SK-N-SH (cell line): Measurements from ENCODE around the gene NFIA. TPM values are rescaled to one million over a fixed set of nuclear protein-coding genes. Genes with fewer than 3 reads are reported as not detected.
A peak's percentile ranks its signal among the peaks of the same experiment; 100 is the strongest.

ENCODE experiments used
- CTCF ChIA-PET: fragments of 300-600, 350-600 bp; formaldehyde crosslinking; extraction: SDS; loops from one replicate; lab custom pipeline; 2021; lab: Yijun Ruan, JAX
- POLR2A ChIA-PET: fragments of 350-600 bp; sonication (Branson Sonifier 250); formaldehyde crosslinking; extraction: SDS; loops from one replicate; lab custom pipeline; 2020; ENCODE audit warnings: antibody characterized with exemption, inconsistent platforms; lab: Yijun Ruan, JAX
- DNase-seq: peaks from one replicate; pipeline ENCODE4 v3.0.0; 2012
- H2AFZ ChIP-seq: fragments of 200-600 bp; sonication (generic); 2 replicates; pipeline ENCODE4 v1.8.1; 2016; ENCODE audit warnings: antibody characterized with exemption, mild to moderate bottlenecking, low read depth
- H3F3A ChIP-seq: fragments of 200-600 bp; sonication (generic); replicated peaks from 2 replicates; pipeline ENCODE3; 2016; ENCODE audit warnings: antibody characterized with exemption, mild to moderate bottlenecking; ENCODE audit not compliant: insufficient read depth
- H3K27ac ChIP-seq, 2 experiments: fragments of 200-500 bp in 1 of 2; fragments of 200-600 bp in 1 of 2; sonication (Bioruptor generic) in 1 of 2; sonication (generic), shearing (Covaris generic) in 1 of 2; 2 replicates each; pipeline versions ENCODE4 v1.5.1 to v1.6.1; 2014 to 2016; ENCODE audit warnings: low read depth in 2 of 2, inconsistent platforms in 1 of 2, low read length in 1 of 2, mild to moderate bottlenecking in 1 of 2, mixed read lengths in 1 of 2
- H3K27me3 ChIP-seq: fragments of 200-600 bp; sonication (generic), shearing (Covaris generic); 2 replicates; pipeline ENCODE4 v1.6.1; 2016; ENCODE audit warnings: mixed run types; ENCODE audit not compliant: insufficient read depth
- H3K36me3 ChIP-seq, 2 experiments: fragments of 200-500 bp in 1 of 2; fragments of 200-600 bp in 1 of 2; sonication (Bioruptor generic) in 1 of 2; sonication (generic) in 1 of 2; replicated peaks in 1 of 2; 2 replicates each; pipeline versions ENCODE3 to v1.5.1; 2014 to 2016; ENCODE audit warnings: low read length in 1 of 2, mild to moderate bottlenecking in 1 of 2; ENCODE audit not compliant: insufficient read depth in 2 of 2, control insufficient read depth in 1 of 2
- H3K4me1 ChIP-seq, 2 experiments: fragments of 200-500 bp in 1 of 2; fragments of 200-600 bp in 1 of 2; sonication (Bioruptor generic) in 1 of 2; sonication (generic), shearing (Covaris generic) in 1 of 2; 2 replicates each; pipeline versions ENCODE4 v1.5.1 to v1.6.1; 2014 to 2016; ENCODE audit warnings: low read depth in 1 of 2, low read length in 1 of 2, mixed run types in 1 of 2; ENCODE audit not compliant: insufficient read depth in 2 of 2, control insufficient read depth in 1 of 2
- H3K4me2 ChIP-seq: fragments of 200-600 bp; sonication (generic), shearing (Covaris generic); 2 replicates; pipeline ENCODE4 v1.6.1; 2017; ENCODE audit warnings: mixed run types
- H3K4me3 ChIP-seq, 2 experiments: fragments of 200-500 bp in 1 of 2; fragments of 200-600 bp in 1 of 2; sonication (Bioruptor generic) in 1 of 2; sonication (generic), shearing (Covaris generic) in 1 of 2; 2 replicates each; pipeline versions ENCODE4 v1.5.1 to v1.8.1; 2014 to 2016; ENCODE audit warnings: low read depth in 2 of 2, inconsistent platforms in 1 of 2, low read length in 1 of 2, mild to moderate bottlenecking in 1 of 2, mixed read lengths in 1 of 2, moderate library complexity in 1 of 2
- H3K79me2 ChIP-seq: fragments of 200-600 bp; sonication (generic); 2 replicates; pipeline ENCODE4 v1.8.1; 2017; ENCODE audit warnings: mild to moderate bottlenecking; ENCODE audit not compliant: insufficient read depth
- H3K9ac ChIP-seq: fragments of 200-600 bp; sonication (generic); 2 replicates; pipeline ENCODE4 v1.6.1; 2017; ENCODE audit warnings: mixed run types
- H3K9me2 ChIP-seq: fragments of 200-600 bp; sonication (generic); 2 replicates; pipeline ENCODE4 v1.6.1; 2017; ENCODE audit warnings: mixed run types
- H3K9me3 ChIP-seq: fragments of 200-600 bp; sonication (generic); 2 replicates; pipeline ENCODE4 v1.6.1; 2017; ENCODE audit warnings: mixed run types, mild to moderate bottlenecking, moderate library complexity
- H4K20me1 ChIP-seq: fragments of 200-600 bp; sonication (generic); 2 replicates; pipeline ENCODE4 v1.6.1; 2017; ENCODE audit warnings: mild to moderate bottlenecking, mixed run types; ENCODE audit not compliant: insufficient read depth
- CTCF ChIP-seq: fragments of 200-600 bp; sonication (generic); IDR thresholded peaks from 2 replicates; pipeline ENCODE4 v1.6.1; 2017; ENCODE audit warnings: antibody characterized with exemption, mild to moderate bottlenecking, moderate library complexity
- EP300 ChIP-seq, 2 experiments: IDR thresholded peaks; 2 replicates each; pipeline versions ENCODE4 v1.4.0 to v1.6.1; 2012; ENCODE audit warnings: borderline replicate concordance in 1 of 2, low read depth in 1 of 2, low read length in 1 of 2
- FOXJ3 ChIP-seq: sonication (generic); formaldehyde crosslinking; IDR thresholded peaks from 2 replicates; pipeline ENCODE4 v1.5.1; 2020; ENCODE audit warnings: mild to moderate bottlenecking, missing genetic modification reagents
- GATA2 ChIP-seq: sonication (generic); formaldehyde crosslinking; IDR thresholded peaks from 2 replicates; pipeline ENCODE4 v1.5.0; 2020; ENCODE audit warnings: mild to moderate bottlenecking, missing genetic modification reagents
- MEF2A ChIP-seq: IDR thresholded peaks from 2 replicates; pipeline ENCODE4 v1.4.0; 2012; ENCODE audit warnings: low read depth, borderline replicate concordance
- MXI1 ChIP-seq: IDR thresholded peaks from 2 replicates; pipeline ENCODE4 v1.6.1; 2012; ENCODE audit warnings: mild to moderate bottlenecking, low read depth, low read length, improper control_type of control experiment
- NFIC ChIP-seq: IDR thresholded peaks from 2 replicates; pipeline ENCODE4 v1.4.0; 2012; ENCODE audit warnings: borderline replicate concordance
- RAD21 ChIP-seq: IDR thresholded peaks from 2 replicates; pipeline ENCODE4 v1.6.1; 2012; ENCODE audit warnings: mild to moderate bottlenecking, low read length
- RXRA ChIP-seq: IDR thresholded peaks from 2 replicates; pipeline ENCODE4 v1.4.0; 2012; ENCODE audit warnings: low read depth, mild to moderate bottlenecking, borderline replicate concordance
- SMC3 ChIP-seq: IDR thresholded peaks from 2 replicates; pipeline ENCODE4 v1.6.1; 2012; ENCODE audit warnings: low read depth, low read length, improper control_type of control experiment
- TAF1 ChIP-seq: IDR thresholded peaks from 2 replicates; pipeline ENCODE4 v1.6.1; 2012; ENCODE audit warnings: low read depth, mild to moderate bottlenecking, low read length, moderate library complexity, borderline replicate concordance
- TEAD4 ChIP-seq: IDR thresholded peaks from 2 replicates; pipeline ENCODE4 v1.4.0; 2012; ENCODE audit warnings: mild to moderate bottlenecking, borderline replicate concordance; ENCODE audit not compliant: insufficient read depth
- WGBS: methylation state at CpG from one replicate; pipeline ENCODE4 v1.1.6; 2017; ENCODE audit warnings: low lambda C conversion rate; 5-methylcytosine and 5-hydroxymethylcytosine counted together
- polyA plus RNA-seq, 3 experiments: library from polyadenylated mRNA; depleted of rRNA; stranded (reverse); fragments of >200 nt; gene quantifications; 2 replicates each; pipeline ENCODE4 v1.2.3, GENCODE V29; 2012

NFIA gene
- polyA plus RNA-seq, 1 of the 3 experiments (the other 2 are of a cell fraction) = 3.3 TPM

DNA sequence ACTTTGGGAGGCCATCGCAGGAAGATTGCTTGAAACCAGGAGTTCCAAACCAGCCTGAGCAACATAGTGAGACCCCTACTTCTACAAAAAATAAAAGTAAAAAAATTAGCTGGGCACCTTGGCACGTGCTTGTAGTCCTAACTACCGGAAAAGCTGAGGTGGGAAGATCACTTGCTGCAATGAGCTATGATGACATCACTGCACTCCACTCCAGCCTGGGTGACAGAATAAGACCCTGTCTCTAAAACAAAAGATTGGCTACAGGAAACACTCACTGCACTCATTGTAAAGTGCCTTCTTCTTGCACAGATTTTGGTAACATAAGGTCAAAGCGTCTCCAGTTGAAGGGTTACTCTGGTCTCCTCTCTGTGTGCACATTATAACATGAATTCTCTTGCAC, 336.8 kb downstream of the NFIA start (continued):
- TF ChIP-seq CTCF = no peak
- TF ChIP-seq FOXJ3 (CRISPR knock-in tag) = no peak
- no peak for TF ChIP-seq SMC3
- no peak for TF ChIP-seq RAD21
- TF ChIP-seq, all 33 proteins: peak for 0

DNA sequence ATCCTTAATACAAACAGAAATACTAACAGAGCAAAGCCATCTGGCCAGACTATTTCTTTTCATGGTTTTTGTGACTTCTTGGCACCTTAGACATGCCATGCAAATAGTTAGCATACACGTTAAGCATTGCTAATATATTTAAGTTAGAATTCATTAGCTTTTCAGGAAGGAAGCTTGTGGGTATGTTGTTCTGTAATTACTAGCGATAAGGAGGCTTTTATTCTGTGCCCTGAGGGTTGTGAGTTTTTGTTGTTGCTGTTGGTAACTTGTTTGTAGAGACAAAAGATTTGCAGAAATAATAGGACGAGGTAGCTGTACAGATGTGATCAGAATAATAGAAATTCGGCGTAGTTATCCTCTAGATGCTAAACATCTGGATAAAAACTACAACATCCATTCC, 337.3 kb downstream of the NFIA start:
- no peaks in the 10 kb centered on the region for H3K79me2 ChIP-seq
- no peaks in the 10 kb centered on the region for H3K9me2 ChIP-seq
- no peaks in the 10 kb centered on the region for H3F3A ChIP-seq
- no peaks in the 10 kb centered on the region for H3K9me3 ChIP-seq
- peak; percentile 15 for DNase-seq
- ChIA-PET CTCF (interaction anchor here (0.7 kb wide), 1 partner anchor 33 kb away, joined by 3 read pairs; no protein-coding TSS in a partner anchor), POLR2A (no interaction called here)
- WGBS = 61% methylated on average over 5 of the region's 5 CpGs
- no peak overlapping the region for H2AFZ ChIP-seq
- H3K4me2 ChIP-seq = no peak overlapping the region
- no peak overlapping the region for H3K4me3 ChIP-seq
- H3K36me3 ChIP-seq = peaks cover 0 to 2% of the 10 kb centered on the region in 2 experiments
- H4K20me1 ChIP-seq = no peaks in the 10 kb centered on the region
- H3K27ac ChIP-seq = peak overlapping the region in 1 of 2 experiments; percentile 44; a peak in 2 of 4 replicates
- no peaks in the 10 kb centered on the region for H3K27me3 ChIP-seq
- TF ChIP-seq TEAD4 (no peak), EP300 (IDR thresholded peaks at IDR 0.05; ENCODE audit: borderline replicate concordance in 1 of 2, low read depth in 1 of 2, low read length in 1 of 2) (peak in 1 of 2 experiments; percentile 38; a peak in 1 of 4 replicates), TAF1 (no peak), MEF2A (no peak), GATA2 (0 out of 2 replicates have a peak, but pooled peaks have one; percentile 10), MXI1 (no peak)
- H3K4me1 ChIP-seq = peaks cover 0 to 9% of the 10 kb centered on the region in 2 experiments; a peak in 2 of 4 replicates
- H3K9ac ChIP-seq = no peak overlapping the region

GRCh38 chr1:61420243-61420642, 337.9 kb downstream of the NFIA start:
- H3K4me1 ChIP-seq = peaks cover 0 to 12% of the 10 kb centered on the region in 2 experiments; a peak in 2 of 4 replicates
- H3K4me3 ChIP-seq = no peak overlapping the region
- peaks cover 0 to 2% of the 10 kb centered on the region in 2 experiments for H3K36me3 ChIP-seq
- H2AFZ ChIP-seq = no peak overlapping the region
- H3K9ac ChIP-seq = no peak overlapping the region
- H3K4me2 ChIP-seq = no peak overlapping the region
- no peaks in the 10 kb centered on the region for H3K79me2 ChIP-seq
- no peaks in the 10 kb centered on the region for H3K9me2 ChIP-seq
- POLR2A ChIA-PET = no interaction called here
- no peaks in the 10 kb centered on the region for H3K27me3 ChIP-seq
- H3K27ac ChIP-seq = no peak overlapping the region
- H3F3A ChIP-seq = no peaks in the 10 kb centered on the region
- no peaks in the 10 kb centered on the region for H4K20me1 ChIP-seq
- CTCF ChIA-PET = no interaction called here
- no peak for TF ChIP-seq RAD21
- TF ChIP-seq TEAD4 = no peak
- TF ChIP-seq RXRA = no peak
- TF ChIP-seq NFIC = no peak
- WGBS = 91% methylated on average over 3 of the region's 3 CpGs
- no peaks in the 10 kb centered on the region for H3K9me3 ChIP-seq
- no peak for DNase-seq
